ENCODE data around the gene COA4.

COA4 gene

GRCh38 chr11:73876424-73877310, at the start of gene COA4, which contains the start of gene PAAF1:
TSS of gene COA4 (minus strand) at chr11:73876846. CDS start at chr11:73873378, 3,468 bp downstream.
TSS of gene PAAF1 (plus strand) at chr11:73876999. CDS start at chr11:73877022, 23 bp downstream.
- peak within 1 kb of the TSS; percentile 94 for H3K4me3 ChIP-seq (ENCODE audit: low read depth, low read length)
- TF ChIP-seq CTCF (conservative IDR thresholded peaks at IDR 0.05; ENCODE audit: low read depth, low read length): no peak
- DNase-seq (ENCODE audit: low read depth): peak; percentile 96

DNA sequence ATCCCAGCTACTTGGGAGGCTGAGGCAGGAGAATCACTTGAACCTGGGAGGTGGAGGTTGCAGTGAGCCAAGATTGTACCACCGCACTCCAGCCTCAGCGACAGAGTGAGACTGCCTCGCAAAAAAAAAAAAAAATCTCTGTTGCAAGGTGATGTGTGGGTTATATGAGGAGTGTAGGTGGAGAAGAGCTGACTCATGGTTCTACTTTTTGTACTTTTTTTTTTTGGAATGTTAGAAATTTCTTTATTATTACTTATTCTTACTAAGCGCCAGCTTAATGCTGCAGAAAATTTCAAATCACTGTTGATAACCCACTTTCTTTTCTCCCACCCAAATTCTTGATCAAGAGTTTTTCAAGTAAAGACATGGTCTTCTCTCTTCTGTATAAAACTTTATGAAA, 44.5 kb upstream of the COA4 start:
- no peak for TF ChIP-seq CTCF (conservative IDR thresholded peaks at IDR 0.05; ENCODE audit: low read depth, low read length)
- DNase-seq (ENCODE audit: low read depth): no peak
- no peak overlapping the region for H3K4me3 ChIP-seq (ENCODE audit: low read depth, low read length)

GRCh38 chr11:73916435-73916834, 39.8 kb upstream of the COA4 start:
- no peak overlapping the region for H3K4me3 ChIP-seq (ENCODE audit: low read depth, low read length)
- peak; percentile 17 for DNase-seq (ENCODE audit: low read depth)
- no peak for TF ChIP-seq CTCF (conservative IDR thresholded peaks at IDR 0.05; ENCODE audit: low read depth, low read length)

GRCh38 chr11:73914284-73914683, 37.6 kb upstream of the COA4 start:
- TF ChIP-seq CTCF (conservative IDR thresholded peaks at IDR 0.05; ENCODE audit: low read depth, low read length): no peak
- no peak for DNase-seq (ENCODE audit: low read depth)
- H3K4me3 ChIP-seq (ENCODE audit: low read depth, low read length): no peak overlapping the region

DNA sequence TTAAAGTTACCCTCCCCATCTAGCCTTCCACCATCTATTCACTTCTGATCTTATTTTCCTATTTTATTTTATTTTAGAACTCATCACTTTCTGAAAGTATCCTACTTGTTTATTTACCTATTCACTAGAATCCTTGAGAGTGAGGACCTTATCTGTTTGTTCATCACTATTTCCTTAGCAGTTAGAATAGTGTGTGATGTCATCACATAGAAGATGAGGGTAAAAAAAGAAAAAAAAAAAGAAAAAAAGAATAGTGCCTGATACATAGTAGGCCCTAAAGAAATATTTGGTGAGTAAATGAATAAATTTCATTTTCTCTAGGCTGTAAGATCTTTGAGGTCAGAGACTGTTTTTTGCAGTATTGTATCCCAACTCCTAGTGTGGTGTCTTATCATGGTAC, 36.8 kb upstream of the COA4 start:
- H3K4me3 ChIP-seq (ENCODE audit: low read depth, low read length): no peak overlapping the region
- TF ChIP-seq CTCF (conservative IDR thresholded peaks at IDR 0.05; ENCODE audit: low read depth, low read length): no peak
- DNase-seq (ENCODE audit: low read depth): no peak

- TF ChIP-seq CTCF (conservative IDR thresholded peaks at IDR 0.05; ENCODE audit: low read depth, low read length): no peak
- no peak overlapping the region for H3K4me3 ChIP-seq (ENCODE audit: low read depth, low read length)
- no peak for DNase-seq (ENCODE audit: low read depth)
Observed at GRCh38 chr11:73912026-73912425, 35.4 kb upstream of the COA4 start.

GRCh38 chr11:73907191-73907590, 30.5 kb upstream of the COA4 start:
- peak; percentile 54 for DNase-seq (ENCODE audit: low read depth)
- TF ChIP-seq CTCF (conservative IDR thresholded peaks at IDR 0.05; ENCODE audit: low read depth, low read length): peak; percentile 45
- H3K4me3 ChIP-seq (ENCODE audit: low read depth, low read length): no peak overlapping the region
